Measurements from ENCODE around the gene MEIS2.
A peak's percentile ranks its signal among the peaks of the same experiment; 100 is the strongest.

MEIS2 gene

DNA sequence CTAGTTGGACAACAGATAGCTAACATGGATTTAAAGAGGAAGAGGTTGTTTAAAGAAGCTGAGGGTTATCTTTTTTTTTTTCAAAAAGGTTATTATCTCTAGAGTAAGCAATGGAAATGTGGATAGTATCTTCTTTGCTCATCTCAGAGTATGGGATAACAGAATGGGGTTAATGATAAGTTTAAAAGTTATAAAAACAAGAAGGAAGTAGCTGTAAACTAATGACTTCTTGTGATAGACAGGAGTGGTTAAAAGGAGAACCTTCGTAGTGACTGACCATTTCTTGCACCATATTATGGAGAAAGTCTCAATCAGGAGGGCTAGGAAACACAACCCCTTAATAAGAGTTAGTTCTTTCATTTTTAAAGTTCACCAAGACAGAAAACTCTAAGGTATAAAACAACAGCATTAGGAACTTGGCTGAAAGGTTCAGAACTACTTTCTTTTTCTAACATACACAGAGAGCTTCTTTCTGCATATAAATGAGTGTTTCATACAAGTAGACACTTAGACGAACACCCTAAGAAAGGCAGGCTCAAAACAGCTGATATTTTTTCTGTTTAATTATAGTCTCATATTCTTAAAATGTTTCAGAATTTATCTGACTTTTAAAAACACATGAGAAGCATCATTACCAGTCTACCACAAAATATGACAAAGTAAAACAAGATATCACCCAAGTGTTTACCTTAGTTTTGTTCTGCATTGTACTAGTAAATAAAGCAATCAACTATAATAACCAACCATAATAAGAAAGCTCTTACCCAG, 140.0 kb downstream of the MEIS2 start:
- DNase-seq: no peak

GRCh38 chr15:36959746-36960145, 140.6 kb downstream of the MEIS2 start:
- DNase-seq: no peak

- peak; percentile 49 for DNase-seq
These were observed 141.7 kb downstream of the MEIS2 start for GRCh38 chr15:36958606-36959005.

- DNase-seq: no peak
These were observed 145.9 kb downstream of the MEIS2 start for GRCh38 chr15:36954486-36954885.

DNA sequence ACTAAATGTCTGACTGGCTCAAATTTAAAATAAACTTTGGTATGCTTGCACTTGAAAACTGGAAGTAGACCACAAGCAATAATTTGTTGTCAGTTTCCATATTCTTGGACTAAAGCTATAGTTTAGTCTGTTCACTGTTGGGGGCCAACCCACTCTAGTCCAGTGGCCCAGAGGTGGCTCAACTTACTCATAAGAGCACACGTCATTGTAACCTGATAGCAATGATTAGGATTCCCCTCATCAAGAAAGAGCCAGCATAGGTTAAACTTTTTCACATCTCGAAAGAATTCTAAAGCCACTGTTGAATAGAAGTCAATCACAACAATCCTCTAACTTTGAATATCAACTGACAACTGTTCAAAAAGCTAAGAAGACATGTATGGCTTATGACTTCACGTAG, 147.0 kb downstream of the MEIS2 start:
- no peak for DNase-seq

DNA sequence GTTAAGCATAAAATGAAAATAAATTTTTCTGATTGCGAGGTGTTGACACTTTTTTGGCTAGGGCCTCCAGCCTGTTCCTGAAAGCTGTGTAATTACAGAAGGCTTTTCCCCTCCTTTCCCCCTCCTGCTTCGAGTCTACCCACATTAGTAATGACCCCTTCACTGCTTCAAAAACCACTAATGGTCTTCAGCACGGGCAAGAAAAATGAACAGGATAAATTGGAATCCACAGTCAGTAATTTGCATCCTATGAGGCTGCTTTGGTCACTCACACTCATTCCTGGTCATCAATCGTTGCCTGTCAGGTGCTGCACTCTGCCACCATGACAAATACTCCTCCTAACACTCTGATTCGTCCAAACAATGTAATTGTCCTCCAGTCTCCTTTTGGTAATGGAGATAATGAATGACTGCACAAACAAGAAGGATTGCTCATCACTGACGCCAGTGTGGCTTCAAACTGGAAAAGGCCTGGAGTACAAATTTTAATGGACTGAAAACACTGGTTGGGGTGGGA, 148.6 kb downstream of the MEIS2 start:
- DNase-seq: peak; percentile 98

DNA sequence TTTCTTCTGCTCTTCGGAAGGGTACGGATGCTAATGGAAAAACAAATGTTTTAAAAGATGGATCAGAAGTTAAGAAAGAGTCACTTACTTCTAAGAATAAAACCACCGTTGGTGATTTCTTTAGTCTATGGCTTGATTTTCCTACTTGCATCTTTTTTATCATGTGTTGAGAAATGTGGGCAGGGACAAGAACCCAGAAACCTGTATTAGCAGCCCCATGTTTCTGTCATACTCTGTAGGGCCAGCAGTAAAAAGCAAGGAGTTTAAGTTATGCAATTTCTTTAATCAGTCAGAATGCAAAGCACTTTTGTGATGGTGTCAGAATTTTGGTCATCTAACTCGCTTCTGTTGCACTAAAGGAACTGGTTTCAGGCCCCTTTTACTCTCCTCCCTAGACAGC, 150.0 kb downstream of the MEIS2 start:
- DNase-seq: no peak

DNA sequence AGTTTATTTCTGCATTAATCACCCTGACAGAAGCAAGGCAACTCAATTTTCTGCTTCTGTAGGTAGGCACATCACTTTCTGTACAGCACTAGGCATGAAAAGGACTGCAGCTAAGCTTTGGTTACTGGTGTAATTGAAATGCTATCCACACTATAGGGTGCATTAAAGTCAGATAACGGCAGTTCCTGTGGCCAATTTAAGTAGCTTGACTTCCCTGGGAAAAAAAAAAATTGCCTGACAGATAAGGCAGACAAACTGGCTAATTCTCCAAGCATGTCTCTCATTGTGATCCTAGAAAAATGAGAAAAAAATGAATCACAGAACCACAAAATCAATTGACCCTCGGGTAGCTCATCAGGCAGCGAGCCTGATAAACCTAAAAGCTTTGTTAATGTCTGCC, 151.4 kb downstream of the MEIS2 start:
- DNase-seq: no peak

DNA sequence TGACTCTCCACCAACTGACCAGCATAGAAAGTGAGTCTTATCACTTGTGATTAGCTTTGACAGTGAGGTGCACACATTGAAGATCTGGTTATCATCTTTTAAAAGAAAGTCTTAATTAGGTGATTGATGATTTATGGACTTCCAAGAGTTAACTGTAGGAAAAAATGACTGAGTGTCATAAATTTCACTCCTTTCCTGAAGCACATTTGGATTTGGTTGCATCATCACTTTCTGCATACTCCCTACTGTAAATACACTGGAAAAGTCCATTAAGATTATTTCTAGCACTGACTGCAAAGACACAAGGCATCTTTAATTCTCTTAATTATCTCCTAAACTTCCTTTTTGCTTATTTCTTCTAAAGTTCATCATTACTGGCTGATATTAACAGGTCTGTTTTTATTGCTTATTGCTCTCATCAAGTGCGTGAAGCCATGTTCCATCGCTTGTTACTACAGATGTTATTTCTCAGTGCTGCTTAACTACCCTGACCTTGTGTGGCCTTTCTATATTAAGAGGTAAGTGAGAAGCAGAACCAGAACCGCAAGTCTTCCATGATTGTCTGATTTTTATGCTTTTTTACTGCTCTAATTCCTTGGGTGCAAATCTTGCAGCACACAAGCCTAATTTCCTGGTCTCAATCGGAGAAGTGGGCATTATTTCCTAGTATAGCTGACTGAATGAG, 153.2 kb downstream of the MEIS2 start:
- peak; percentile 28 for DNase-seq

- no peak for DNase-seq
These were observed 155.9 kb downstream of the MEIS2 start for GRCh38 chr15:36944442-36944841.

DNA sequence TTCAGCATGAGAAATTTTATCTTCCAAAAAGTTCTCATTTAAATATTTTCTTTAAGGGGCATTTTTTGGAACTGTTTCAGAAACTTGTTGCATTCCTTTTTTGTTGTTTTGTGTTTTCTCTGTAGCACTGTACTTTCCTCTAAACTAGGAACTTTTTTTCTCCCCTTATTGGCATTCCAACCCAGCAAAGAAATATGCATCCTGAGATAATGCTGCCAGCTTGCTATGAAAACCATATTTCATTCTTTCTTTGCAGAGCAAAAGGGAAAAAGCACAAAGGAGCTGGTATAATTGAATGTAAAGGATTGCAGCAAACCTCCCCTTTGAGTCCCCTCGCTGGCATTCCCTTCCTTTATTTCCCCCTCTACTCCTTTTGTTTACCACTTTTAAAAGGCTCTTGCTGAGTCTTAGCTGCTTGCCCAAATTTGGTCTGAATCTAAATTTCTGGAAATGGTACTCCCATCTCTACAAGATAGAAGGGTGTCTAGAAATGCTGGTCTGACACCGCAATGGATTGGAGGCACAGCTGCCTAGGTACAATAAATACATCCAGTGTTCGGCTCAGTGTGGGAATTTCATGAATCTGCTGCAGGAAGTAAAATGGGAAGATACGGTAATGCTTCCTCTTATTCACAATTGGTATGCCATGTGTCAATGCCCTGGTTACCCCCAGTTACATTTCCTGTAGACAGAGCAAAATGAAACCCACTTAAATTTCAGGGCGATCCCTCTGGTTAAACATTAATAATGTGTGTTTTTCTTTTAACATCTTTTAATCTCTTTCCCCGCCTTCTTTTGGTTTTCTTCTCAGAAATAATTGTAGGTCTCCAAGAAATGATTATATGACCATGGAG, 156.6 kb downstream of the MEIS2 start:
- DNase-seq: no peak

- DNase-seq: no peak
These were observed 158.0 kb downstream of the MEIS2 start for GRCh38 chr15:36942248-36942827.

DNA sequence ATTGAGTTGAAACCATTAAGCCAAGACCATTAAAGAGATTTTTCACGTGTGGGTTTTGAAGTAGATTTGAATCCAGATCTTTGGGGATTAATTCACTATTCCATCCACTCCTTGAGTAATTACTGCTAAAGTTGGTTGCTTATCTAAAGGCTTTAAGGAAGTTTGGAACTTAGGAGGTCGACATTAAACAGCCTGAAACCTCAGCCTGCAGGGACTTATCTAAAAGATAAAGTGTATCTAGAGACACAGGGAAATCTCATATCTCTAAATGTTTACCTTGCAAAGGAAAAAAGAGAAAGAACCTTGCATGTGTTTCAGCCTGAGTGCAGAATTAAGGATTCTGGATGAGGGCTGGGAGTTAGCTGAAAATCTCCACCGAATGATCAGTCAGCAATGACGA, 158.6 kb downstream of the MEIS2 start:
- no peak for DNase-seq

DNA sequence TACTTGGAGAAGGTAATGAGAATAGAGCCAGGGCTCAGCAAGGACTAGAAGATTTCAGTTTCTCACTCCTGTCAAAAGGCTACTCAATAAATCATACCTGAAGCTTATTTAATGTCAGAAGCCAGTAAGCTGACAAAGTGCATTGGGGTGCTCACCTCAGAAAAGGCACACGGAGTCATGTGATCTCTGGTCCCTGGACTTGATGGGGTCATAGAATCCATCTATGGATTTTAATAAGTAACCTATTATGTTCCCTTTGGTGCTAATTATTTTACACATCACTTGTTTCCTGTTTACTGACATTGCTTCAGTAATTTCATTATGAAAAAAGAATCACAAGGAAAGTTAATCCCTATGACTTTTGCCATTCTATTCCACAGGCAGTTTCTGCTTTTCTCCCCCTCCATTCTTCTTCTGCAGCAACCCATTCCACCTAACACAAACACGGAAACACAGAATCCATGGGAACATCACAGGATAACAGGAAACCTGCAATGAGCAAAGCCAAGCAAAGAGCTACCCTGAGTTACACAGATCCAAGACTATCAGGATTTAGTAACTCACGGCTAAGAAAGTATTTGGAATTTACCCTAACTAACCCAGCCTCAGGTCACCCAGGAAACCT, 159.6 kb downstream of the MEIS2 start:
- no peak for DNase-seq

DNA sequence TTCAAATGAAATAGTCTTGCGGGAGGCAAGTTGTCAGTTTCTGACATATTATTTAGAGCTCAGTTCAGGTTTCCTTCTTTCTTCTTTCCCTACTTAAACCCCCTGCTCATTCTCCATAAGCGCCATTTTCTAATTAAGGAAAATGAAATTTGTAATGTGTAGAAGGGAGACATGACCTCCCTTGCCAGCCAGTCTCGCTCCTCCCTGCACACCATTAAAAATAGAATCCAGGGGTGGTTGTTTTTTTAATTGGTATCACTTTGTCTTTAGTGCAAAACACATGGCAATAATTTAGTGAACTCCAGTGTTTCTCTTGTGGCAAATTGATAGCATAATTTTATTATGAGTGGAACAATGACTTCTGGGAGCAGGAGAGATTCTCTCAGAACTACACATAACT, 160.1 kb downstream of the MEIS2 start:
- DNase-seq: no peak

- DNase-seq: no peak
These were observed 161.6 kb downstream of the MEIS2 start for GRCh38 chr15:36938764-36939163.

GRCh38 chr15:36938131-36938530, 162.2 kb downstream of the MEIS2 start:
- no peak for DNase-seq

DNA sequence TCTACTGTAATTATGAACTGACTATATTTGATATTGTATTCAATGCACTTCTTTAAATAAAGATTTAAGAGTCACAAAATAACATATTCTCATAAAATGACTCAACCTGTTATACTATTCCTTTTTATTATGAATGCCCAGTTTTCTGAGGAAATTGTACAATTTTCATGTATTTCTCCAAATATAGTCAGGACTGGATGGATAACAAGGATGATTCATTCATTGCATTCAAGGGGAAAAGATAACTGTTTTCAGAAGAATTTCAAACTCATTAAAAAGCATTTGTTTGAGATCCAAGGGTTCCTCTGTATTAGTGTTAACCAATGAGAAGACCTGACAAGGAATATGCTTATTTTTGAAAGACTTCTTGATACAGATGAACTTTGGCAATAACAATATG, 163.7 kb downstream of the MEIS2 start:
- DNase-seq: peak; percentile 57

DNA sequence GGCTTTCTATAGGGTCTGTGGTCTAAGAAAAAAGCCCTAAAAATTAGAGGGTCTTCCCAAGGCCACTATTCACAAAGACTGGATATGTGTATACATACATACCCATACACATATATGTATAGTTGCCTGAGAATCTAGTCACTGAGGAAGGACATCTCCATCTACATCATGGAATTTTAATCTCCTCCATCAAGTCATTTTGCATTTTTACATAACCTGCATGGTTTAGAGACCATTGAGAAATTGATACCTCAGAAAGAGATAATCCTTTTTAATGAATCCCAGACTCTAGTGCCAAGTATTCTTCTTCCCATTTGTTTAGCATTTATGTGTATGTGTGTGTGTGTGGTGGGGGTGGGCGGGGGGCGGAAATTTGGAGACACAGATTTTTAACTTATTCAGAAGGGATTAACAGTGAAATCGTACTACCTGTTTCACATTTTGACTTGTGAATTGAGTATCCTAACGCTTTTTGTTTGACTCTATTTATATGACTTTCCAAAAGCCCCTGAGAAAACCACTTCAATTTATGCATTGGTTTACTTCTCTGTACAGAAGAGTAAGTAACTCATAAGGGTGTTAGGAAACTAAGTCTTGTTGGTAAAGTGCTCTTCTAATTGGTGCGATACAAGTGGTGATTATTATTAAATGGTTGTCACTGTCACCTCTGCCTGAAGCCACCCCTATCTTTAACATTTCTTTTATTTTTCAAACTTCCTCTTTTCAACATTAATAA, 166.9 kb downstream of the MEIS2 start:
- DNase-seq: no peak

DNA sequence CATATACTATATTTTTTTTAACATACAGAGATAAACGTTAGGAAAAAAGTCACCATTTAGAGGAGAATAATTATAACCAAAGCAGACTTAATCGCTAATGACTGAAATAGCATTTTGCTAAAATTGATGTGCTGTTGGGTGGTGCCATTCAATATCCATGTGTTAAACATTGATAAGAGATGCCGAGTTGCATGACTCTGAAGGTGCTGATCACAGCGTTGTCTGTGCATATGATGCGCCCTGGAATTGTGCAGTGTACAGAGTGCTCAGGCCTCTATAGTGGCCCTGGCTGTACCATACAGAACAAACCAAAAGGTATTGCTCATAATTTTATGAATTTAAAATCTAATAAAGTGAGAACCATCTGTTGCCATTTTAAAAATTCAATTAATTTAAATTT, 168.3 kb downstream of the MEIS2 start:
- DNase-seq: no peak

GRCh38 chr15:36931434-36931833, 168.9 kb downstream of the MEIS2 start:
- DNase-seq: no peak

- no peak for DNase-seq
These were observed 173.9 kb downstream of the MEIS2 start for GRCh38 chr15:36926427-36926825.
